Activated CD4-positive, alpha-beta T cell treated with anti-CD3 and anti-CD28 coated beads for 1 hour (primary cell): ENCODE measurements around the gene ARHGAP31.
"Not testable (repeated sequence)": the region's sequence is repeated elsewhere in the genome, so short reads cannot be mapped to it uniquely, and the experiment has no call there.

ENCODE experiments used
- DNase-seq: peaks from one replicate; pipeline ENCODE4 v3.0.0-alpha.2; 2020

Gene ARHGAP31

DNA sequence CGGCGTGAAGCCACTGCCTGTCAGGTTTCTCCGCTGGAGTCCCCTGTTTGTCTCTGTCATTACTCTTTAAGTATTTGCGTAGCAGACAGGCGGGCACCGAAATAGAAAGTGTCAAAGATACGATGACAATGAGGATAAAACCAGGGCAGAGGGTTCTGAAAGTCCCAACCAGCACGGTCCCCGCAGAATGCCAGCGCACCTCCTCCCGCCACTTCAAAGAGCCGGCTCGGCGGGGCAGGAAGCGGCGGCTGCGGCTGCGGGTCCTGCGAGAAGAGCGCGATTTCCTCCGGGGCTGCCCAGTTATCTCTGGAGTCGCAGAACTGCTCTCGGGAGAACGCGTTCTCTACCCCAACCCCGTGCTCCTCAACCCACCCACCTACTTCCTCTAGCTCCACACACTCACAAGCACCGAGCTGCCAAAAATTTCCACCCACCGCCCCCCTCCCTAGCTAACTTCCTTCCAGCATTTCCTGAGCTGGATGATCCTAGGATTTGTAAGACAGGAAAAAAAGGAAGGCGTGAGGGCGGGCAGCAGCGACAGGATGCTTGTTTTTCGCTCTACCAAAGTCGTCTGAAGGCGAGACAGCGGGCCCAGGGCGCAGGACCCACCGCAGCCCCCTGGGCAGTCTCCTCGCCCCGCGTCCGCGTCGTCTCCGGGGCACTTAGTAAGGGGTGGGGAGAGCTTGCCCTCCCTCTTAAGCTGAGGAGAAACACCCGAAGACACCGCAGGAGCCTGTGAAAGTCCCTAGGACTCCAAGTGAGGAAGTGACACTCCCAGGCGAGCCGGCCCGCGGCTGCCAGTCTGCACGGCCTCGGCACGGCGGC, at the start of gene ARHGAP31:
ARHGAP31 (plus strand) TSS at position 513 of the 825 bp plus-strand sequence. CDS start 522 bp downstream, outside the sequence.
- peak; percentile 70 for DNase-seq

GRCh38 chr3:119245778-119246177, 48.4 kb upstream of the ARHGAP31 start:
- DNase-seq = no peak

DNA sequence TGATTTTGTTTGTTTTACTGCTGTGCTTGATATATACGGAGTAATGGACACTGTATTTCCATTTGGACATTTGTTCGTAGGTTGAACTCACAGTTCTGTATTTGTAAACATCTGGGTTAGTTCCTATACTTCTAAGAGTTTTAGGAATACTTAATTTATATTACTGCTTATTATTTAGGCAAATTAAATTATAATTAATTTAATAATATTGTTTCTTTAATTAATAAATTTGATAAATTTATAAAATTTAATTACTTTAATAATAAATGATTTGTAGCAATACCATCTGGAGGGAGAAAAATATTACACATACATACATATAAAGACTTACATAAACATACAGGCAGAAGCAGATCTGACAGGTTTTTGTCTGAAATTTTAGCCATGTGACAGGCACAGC, 39.0 kb upstream of the ARHGAP31 start:
- no peak for DNase-seq

- DNase-seq = no peak
Measured at GRCh38 chr3:119257111-119257510, 37.1 kb upstream of the ARHGAP31 start.

DNA sequence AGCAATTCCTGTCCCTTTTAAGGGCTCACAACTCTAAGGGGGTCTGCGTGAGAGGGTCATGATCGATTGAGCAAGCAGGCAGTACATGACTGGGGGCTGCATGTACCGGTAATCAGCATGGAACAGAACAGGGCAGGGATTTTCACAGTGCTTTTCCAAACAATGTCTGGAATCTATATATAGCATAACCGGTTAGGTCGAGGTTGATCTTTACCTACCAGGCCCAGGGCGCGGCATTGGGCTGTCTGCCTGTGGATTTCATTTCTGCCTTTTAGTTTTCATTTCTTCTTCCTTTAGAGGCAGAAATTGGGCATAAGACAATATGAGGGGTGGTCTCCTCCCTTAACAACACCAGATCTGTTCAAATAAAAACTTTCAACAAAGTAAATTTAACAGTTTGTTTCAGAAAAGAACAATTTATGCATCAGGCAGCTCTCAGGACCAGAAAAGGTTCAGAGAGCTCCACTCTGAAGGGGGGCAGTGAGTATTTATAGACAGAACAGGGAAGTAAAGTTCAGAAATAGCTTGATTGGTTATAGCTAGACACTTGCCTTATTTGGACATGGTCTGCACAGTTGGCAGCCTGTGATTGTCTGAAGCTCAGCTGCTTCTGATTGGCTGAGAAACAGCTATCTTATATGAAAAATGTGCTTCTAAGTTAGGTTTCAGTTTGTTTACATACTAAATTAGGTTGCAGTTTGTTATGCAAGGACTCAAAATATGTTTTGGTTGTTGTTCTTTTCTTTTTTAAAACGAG, 36.4 kb upstream of the ARHGAP31 start:
- no peak for DNase-seq

DNA sequence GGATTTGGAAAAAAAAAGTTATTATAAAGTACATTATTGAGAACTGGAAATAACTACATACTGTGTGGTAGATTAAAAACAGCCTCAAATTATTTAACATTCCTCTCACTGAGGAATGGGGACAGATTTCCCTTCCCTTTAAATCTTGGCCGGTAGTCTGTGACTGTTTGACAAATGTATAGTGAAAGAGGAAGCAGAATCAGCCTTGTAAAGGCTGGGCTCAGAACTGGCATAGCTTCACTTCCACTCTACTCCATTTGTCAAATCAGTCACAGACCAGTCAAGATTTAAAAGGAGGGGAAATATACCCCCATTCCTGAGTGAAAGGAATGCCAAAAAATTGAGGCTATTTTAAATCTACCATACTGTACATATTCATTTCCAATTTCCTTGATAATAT, 35.3 kb upstream of the ARHGAP31 start:
- DNase-seq = no peak

GRCh38 chr3:119259821-119260220, 34.4 kb upstream of the ARHGAP31 start:
- no peak for DNase-seq

DNA sequence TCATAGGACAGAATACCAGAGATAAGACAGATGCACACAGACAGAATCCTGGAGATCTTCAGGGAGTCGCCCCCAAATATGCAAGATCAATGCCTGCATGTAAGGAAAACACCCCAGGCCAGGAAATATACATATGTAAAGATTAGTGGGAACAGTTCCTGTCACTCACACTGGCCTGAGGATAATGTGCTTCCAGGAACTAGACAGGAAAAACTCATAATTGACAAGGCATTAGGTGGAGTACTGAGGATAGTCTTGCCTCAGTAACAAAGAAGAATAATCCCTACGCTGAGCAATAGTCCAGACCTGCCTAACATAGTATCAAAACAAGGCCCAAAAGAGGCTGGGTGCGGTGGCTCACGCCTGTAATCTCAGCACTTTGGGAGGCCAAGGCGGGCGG, 33.1 kb upstream of the ARHGAP31 start:
- no peak for DNase-seq

DNA sequence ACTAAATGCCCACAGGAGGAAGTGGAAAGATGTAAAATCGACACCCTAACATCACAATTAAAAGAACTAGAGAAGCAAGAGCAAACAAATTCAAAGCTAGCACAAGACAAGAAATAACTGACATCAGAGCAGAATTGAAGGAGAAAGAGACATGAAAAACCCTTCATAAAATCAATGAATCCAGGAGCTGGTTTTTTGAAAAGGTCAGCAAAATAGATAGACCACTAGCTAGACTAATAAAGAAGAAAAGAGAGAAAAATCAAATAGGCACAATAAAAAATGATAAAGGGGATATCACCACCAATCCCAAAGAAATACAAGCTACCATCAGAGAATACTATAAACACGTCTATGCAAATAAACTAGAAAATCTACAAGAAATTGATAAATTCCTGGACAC, 24.0 kb upstream of the ARHGAP31 start:
- not testable (repeated sequence) for DNase-seq

DNA sequence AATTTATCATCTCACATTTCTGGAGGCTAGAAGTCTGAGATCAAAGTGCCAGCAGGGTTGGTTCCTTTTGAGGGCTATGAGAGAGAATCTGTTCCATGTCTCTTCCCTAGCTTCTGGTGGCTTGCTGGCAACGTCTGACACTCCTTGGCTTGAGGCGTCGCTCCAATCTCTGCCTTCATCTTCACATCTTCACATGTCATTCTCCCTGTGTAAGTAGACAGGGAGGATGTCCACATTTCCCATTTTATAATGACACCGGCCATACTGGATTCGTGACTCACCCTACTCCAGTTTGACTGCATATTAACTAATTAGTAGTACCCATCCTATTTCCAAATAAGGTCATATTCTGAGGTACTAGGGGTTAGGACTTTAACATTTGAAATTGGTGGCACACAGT, 17.5 kb upstream of the ARHGAP31 start:
- no peak for DNase-seq

- no peak for DNase-seq
Measured at GRCh38 chr3:119279101-119279554, 15.1 kb upstream of the ARHGAP31 start.

DNA sequence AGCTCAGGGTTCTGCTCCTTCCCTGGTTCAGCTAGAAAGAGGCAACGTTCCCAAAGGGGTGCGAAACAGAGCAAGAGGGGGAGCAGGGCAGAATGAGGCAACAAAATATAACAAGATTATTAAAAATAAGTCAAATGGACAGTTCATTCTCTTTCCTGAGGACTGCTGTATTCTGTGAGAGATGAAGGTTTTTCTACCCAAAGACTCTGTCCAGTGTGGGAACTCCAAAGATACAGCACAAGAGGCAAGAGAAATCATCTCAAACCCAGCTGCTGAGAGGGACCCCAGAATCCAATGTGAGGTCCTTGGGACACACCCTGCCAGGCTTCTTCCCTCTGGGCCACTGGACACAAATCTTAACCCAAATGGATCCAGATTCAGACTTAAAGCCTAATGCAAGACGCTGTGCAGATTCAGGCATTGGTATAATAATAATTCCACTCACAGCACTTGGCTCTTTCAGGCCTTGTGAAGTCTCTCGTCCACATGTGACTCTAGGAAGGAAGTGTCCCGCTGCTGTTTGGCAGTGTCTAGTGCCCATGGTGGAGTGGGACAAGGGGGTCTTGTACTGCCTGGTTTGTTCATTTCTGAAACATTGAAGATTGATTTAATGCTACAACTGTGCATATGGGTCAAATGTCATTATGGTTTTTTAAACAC, 14.5 kb upstream of the ARHGAP31 start:
- DNase-seq = no peak

DNA sequence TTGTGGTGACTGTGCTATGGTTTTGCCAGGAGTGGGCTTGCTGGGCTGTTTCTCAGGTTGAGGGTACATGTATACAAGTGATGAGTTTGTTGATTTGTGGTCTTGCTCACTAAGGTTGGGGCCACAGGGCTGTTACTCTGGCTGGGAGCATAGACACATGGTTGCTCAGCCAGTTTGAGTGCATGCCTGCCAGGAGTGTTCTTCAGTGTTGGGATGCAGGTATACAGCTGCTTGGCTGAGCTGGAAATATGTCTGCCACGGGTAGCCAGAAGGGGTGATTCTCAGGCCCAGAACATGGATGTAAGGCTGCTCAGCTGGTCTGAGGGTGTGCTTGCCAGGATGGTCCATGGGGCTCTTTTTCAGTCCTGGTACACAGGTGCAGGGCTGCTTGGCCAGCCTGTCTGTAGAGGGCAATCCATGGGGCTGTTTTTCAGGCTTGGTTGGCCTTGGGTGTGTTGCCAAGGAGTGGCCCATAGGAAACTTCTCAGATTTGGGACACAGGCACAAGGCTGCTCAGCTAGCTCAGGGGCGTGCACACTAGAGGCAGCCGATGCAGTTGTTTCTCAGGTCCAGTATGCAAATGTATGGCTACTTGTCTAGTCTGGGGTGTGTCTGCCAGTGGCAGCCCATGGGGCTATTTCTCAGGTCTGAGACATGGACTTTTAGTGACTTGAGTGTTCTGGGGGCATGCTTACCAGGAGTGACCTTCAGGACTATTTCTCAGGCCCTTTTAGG, 5.3 kb upstream of the ARHGAP31 start:
- no peak for DNase-seq

- no peak for DNase-seq
Measured at GRCh38 chr3:119289404-119289770, 4.8 kb upstream of the ARHGAP31 start.

DNA sequence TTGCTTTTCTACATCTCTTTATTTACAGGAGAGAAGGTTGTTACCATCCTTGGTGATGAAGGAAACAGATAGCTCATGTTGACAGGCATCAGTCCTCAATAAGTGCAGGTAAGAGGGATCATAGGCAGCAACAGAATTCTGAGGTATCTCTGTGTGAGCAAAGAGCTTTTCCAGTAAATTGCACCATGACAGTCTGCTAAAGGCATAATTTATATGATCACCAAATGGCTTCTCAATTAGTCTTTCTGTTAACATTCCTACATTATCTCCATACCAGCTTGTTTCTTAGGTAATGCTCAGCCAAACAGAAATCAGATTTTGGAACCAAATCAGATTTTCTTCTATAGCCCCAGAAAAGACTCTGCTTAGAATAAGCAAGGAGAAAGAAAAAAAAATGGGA, 3.6 kb upstream of the ARHGAP31 start:
- no peak for DNase-seq

GRCh38 chr3:119291062-119291700, 3.0 kb upstream of the ARHGAP31 start:
- no peak for DNase-seq

- no peak for DNase-seq
Measured at GRCh38 chr3:119292666-119293065, 1.5 kb upstream of the ARHGAP31 start.

DNA sequence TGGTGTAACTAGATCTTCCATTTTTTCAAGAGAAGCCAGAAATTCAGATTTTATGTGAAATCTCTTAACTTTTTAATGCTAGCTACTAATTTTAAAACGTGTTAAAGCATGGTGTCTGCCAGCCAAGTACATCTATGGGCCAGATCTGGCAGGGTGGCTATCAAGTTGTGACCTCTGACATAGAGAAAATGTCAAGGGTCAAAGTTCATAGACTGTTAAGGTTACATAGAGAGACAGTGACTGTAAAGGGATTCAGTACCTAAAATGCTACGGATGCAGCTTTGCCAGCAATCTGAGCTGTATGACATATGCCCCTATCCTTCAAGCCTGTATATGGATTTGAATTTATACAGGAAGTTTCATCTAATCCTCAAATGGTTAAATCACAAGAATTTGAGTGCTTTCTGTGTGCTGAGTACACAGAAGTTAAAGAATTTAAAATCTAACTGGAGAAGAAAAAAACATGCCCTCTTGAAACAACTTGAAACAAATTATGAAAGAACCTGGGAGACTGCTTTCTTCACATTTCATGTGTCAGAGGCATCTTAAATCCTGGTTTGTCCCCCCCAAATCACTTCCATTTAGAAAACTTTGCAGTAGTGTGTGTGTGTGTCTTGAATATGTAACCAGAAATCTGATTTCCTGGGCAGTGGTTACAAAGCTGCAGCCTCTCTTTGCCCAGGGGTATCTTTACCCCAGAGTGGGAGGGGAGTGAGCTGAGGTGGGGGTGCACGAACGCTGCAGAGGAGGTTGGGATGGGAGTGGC, 895 bp upstream of the ARHGAP31 start:
- no peak for DNase-seq

- DNase-seq = peak; percentile 59
Measured at GRCh38 chr3:119294696-119295671, 801 bp downstream of the ARHGAP31 start.
